Neural progenitor cell (in vitro differentiated cells): Measurements from ENCODE around the gene ADAM22. TPM values are rescaled to one million over a fixed set of nuclear protein-coding genes. Genes with fewer than 3 reads are reported as not detected.

Experiments
- DNase-seq: peaks from one replicate; pipeline ENCODE4 v3.0.0-alpha.2; 2016; ENCODE audit warnings: low spot score
- H2AFZ ChIP-seq: fragments of 200-600 bp; sonication (generic); replicated peaks from 2 replicates; pipeline ENCODE4 v1.6.1; 2016; ENCODE audit warnings: antibody characterized with exemption
- H3F3A ChIP-seq: fragments of 200-600 bp; sonication (generic); 2 replicates; pipeline ENCODE4 v1.6.1; 2016; ENCODE audit warnings: antibody characterized with exemption, low read depth
- H3K27ac ChIP-seq: fragments of 200-600 bp; sonication (generic); 2 replicates; pipeline ENCODE4 v1.5.1; 2016; ENCODE audit warnings: mild to moderate bottlenecking
- H3K27me3 ChIP-seq: fragments of 200-600 bp; sonication (generic); 2 replicates; pipeline ENCODE4 v1.6.1; 2016; ENCODE audit warnings: mild to moderate bottlenecking, moderate library complexity
- H3K36me3 ChIP-seq: fragments of 200-600 bp; sonication (generic); 2 replicates; pipeline ENCODE4 v1.5.1; 2016
- H3K4me1 ChIP-seq: fragments of 200-600 bp; sonication (generic); 2 replicates; pipeline ENCODE4 v1.6.1; 2016; ENCODE audit warnings: mixed run types
- H3K4me2 ChIP-seq: fragments of 200-600 bp; sonication (generic); 2 replicates; pipeline ENCODE4 v1.6.1; 2016
- H3K4me3 ChIP-seq: fragments of 200-600 bp; sonication (generic); 2 replicates; pipeline ENCODE4 v1.5.1; 2016
- H3K79me2 ChIP-seq: fragments of 200-600 bp; sonication (generic); 2 replicates; pipeline ENCODE4 v1.6.1; 2016; ENCODE audit warnings: low read depth
- H3K9ac ChIP-seq: fragments of 200-600 bp; sonication (generic); 2 replicates; pipeline ENCODE4 v1.6.1; 2016
- H3K9me3 ChIP-seq: fragments of 200-600 bp; sonication (generic); 2 replicates; pipeline ENCODE4 v1.5.1; 2016; ENCODE audit warnings: low read depth
- H4K20me1 ChIP-seq: fragments of 200-600 bp; sonication (generic); 2 replicates; pipeline ENCODE4 v1.6.1; 2016; ENCODE audit warnings: low read depth
- H3K27ac Mint-ChIP-seq: 3 replicates; pipeline ENCODE4 v1.8.0; 2021; ENCODE audit warnings: mixed read lengths
- H3K27me3 Mint-ChIP-seq: 2 replicates; pipeline ENCODE4 v1.8.0; 2022; ENCODE audit warnings: low read depth, mild to moderate bottlenecking, inconsistent platforms, moderate library complexity, mixed read lengths; ENCODE audit not compliant: insufficient read depth
- H3K36me3 Mint-ChIP-seq: 3 replicates; pipeline ENCODE4 v1.8.0; 2021; ENCODE audit warnings: mixed read lengths
- H3K4me1 Mint-ChIP-seq: 3 replicates; pipeline ENCODE4 v1.8.0; 2021; ENCODE audit warnings: mixed read lengths
- H3K4me3 Mint-ChIP-seq: 3 replicates; pipeline ENCODE4 v1.8.0; 2021; ENCODE audit warnings: mild to moderate bottlenecking, moderate library complexity, mixed read lengths
- H3K9me3 Mint-ChIP-seq: 3 replicates; pipeline ENCODE4 v1.8.0; 2020; ENCODE audit warnings: mixed read lengths
- EZH2 ChIP-seq: fragments of 200-600 bp; sonication (generic); IDR thresholded peaks from 2 replicates; pipeline ENCODE4 v1.6.1; 2017; ENCODE audit warnings: antibody characterized with exemption, mild to moderate bottlenecking, moderate library complexity
- EZH2phosphoT487 ChIP-seq: fragments of 200-600 bp; sonication (generic); IDR thresholded peaks from 2 replicates; pipeline ENCODE4 v1.6.1; 2017; ENCODE audit warnings: antibody characterized with exemption
- total RNA-seq: library from RNA; depleted of rRNA; stranded (reverse); fragments of >200 nt; gene quantifications from 2 replicates; pipeline ENCODE4 v1.2.3, GENCODE V29; 2015; ENCODE audit warnings: low replicate concordance
- TF ChIP-seq, protein P1 (sequence below): fragments of 200-600 bp; sonication (generic); IDR thresholded peaks from 2 replicates; pipeline ENCODE4 v1.5.1; 2017; ENCODE audit warnings: antibody characterized with exemption, mild to moderate bottlenecking

The ADAM22 gene
- total RNA-seq, 1 donor from 2014 or later, result 13.7 TPM

DNA sequence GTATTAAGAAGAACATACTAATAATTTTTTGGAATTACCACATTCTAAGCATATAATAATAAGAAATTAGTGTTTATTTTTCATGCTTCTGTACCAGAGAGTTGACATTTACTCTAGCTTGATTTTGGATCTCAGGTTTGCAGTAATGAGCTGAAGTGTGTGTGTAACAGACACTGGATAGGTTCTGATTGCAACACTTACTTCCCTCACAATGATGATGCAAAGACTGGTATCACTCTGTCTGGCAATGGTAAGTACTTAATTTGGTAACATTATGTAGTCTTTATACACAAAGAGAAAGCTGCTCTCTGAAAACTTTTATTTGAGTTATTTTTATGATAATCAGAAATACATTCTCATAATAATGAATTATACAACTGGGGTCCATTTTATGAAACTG is 231.6 kb downstream of the ADAM22 start:
- H3K9ac ChIP-seq, result no peak overlapping the region
- no peaks in the 10 kb centered on the region for H3F3A ChIP-seq
- peaks cover 3% of the 10 kb centered on the region for H3K9me3 ChIP-seq
- no peaks in the 10 kb centered on the region for H3K4me1 ChIP-seq
- H3K36me3 Mint-ChIP-seq, result peaks cover 2% of the 10 kb centered on the region
- TF ChIP-seq, protein P1, sequence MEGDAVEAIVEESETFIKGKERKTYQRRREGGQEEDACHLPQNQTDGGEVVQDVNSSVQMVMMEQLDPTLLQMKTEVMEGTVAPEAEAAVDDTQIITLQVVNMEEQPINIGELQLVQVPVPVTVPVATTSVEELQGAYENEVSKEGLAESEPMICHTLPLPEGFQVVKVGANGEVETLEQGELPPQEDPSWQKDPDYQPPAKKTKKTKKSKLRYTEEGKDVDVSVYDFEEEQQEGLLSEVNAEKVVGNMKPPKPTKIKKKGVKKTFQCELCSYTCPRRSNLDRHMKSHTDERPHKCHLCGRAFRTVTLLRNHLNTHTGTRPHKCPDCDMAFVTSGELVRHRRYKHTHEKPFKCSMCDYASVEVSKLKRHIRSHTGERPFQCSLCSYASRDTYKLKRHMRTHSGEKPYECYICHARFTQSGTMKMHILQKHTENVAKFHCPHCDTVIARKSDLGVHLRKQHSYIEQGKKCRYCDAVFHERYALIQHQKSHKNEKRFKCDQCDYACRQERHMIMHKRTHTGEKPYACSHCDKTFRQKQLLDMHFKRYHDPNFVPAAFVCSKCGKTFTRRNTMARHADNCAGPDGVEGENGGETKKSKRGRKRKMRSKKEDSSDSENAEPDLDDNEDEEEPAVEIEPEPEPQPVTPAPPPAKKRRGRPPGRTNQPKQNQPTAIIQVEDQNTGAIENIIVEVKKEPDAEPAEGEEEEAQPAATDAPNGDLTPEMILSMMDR, result no peak
- no peak for TF ChIP-seq EZH2phosphoT487
- no peak for TF ChIP-seq EZH2
- no peaks in the 10 kb centered on the region for H3K27me3 ChIP-seq
- H3K27ac ChIP-seq, result no peak overlapping the region
- no peaks in the 10 kb centered on the region for H3K36me3 ChIP-seq
- no peak overlapping the region for H3K4me2 ChIP-seq
- H4K20me1 ChIP-seq, result no peaks in the 10 kb centered on the region
- H3K4me1 Mint-ChIP-seq, result no peaks in the 10 kb centered on the region
- no peaks in the 10 kb centered on the region for H3K27me3 Mint-ChIP-seq
- no peak overlapping the region for H3K4me3 ChIP-seq
- DNase-seq, result no peak
- no peaks in the 10 kb centered on the region for H3K9me3 Mint-ChIP-seq
- no peak overlapping the region for H3K27ac Mint-ChIP-seq
- H3K79me2 ChIP-seq, result no peaks in the 10 kb centered on the region
- H3K4me3 Mint-ChIP-seq, result no peak overlapping the region
- H2AFZ ChIP-seq, result no peak overlapping the region

DNA sequence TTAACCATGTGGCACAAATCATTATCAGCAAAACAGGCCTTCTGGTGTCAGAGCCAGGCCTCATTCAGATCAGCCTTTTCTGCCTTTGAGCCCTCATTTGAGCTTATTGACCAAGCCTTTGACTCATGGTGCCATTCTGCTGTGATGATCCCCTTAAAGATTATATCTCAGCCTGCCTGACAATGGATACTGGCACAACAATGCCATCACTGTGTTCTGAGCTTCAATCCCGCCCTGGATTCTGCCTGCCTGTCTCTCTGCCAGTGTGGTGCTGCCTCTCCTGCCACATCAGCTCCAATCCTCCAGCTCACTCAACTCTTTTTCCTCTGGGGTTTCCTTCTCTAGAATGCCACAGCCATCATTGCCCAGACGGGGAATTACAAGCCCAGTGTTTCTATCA is 233.2 kb downstream of the ADAM22 start:
- DNase-seq, result peak; percentile 3
- Histone ChIP-seq H3K79me2 (no peaks in the 10 kb centered on the region), H3F3A (no peaks in the 10 kb centered on the region), H3K36me3 (no peaks in the 10 kb centered on the region), H3K4me3 (no peak overlapping the region), H2AFZ (no peak overlapping the region), H3K4me1 (no peaks in the 10 kb centered on the region), H3K27me3 (no peaks in the 10 kb centered on the region), H3K9me3 (no peaks in the 10 kb centered on the region), H3K4me2 (no peak overlapping the region), H3K27ac (no peak overlapping the region), H3K9ac (no peak overlapping the region), H4K20me1 (no peaks in the 10 kb centered on the region)
- no peak for TF ChIP-seq EZH2
- no peak for TF ChIP-seq EZH2phosphoT487
- TF ChIP-seq, protein P1, result no peak
- Mint-ChIP-seq H3K27ac (no peak overlapping the region), H3K36me3 (no peaks in the 10 kb centered on the region), H3K4me3 (no peak overlapping the region), H3K27me3 (no peaks in the 10 kb centered on the region), H3K9me3 (no peaks in the 10 kb centered on the region), H3K4me1 (no peaks in the 10 kb centered on the region)

DNA sequence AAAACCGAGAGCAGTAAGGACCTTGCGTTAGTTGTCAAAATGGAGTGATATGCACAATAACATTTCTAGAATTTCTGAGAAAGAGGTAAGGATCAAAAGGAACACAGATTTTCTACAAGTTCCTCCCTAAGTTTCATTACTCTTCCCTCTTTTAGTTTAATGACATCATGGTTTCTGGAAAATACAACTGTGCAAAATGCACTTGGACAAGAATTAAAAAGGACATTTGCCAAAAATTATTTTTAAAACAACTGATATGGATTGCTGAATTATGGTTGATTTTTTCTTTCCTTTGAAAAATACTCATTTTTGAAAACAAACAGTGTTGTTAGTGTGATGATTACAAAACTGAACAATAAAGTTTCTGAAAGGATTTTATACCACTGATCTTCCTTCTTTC is 233.7 kb downstream of the ADAM22 start:
- H3F3A ChIP-seq, result no peaks in the 10 kb centered on the region
- TF ChIP-seq, protein P1, result no peak
- TF ChIP-seq EZH2 (no peak), EZH2phosphoT487 (no peak)
- Mint-ChIP-seq H3K36me3 (no peaks in the 10 kb centered on the region), H3K27ac (no peak overlapping the region), H3K4me3 (no peak overlapping the region), H3K9me3 (no peaks in the 10 kb centered on the region), H3K4me1 (no peaks in the 10 kb centered on the region), H3K27me3 (no peaks in the 10 kb centered on the region)
- no peaks in the 10 kb centered on the region for H3K79me2 ChIP-seq
- H3K36me3 ChIP-seq, result no peaks in the 10 kb centered on the region
- no peak overlapping the region for H2AFZ ChIP-seq
- H3K27ac ChIP-seq, result no peak overlapping the region
- H3K4me1 ChIP-seq, result no peaks in the 10 kb centered on the region
- DNase-seq, result no peak
- no peak overlapping the region for H3K4me2 ChIP-seq
- no peaks in the 10 kb centered on the region for H3K27me3 ChIP-seq
- no peaks in the 10 kb centered on the region for H3K9me3 ChIP-seq
- no peak overlapping the region for H3K9ac ChIP-seq
- H3K4me3 ChIP-seq, result no peak overlapping the region
- no peaks in the 10 kb centered on the region for H4K20me1 ChIP-seq
